Right lobe of liver (tissue), 6 donors: ENCODE measurements around the gene CR1L. TPM values are rescaled to one million over a fixed set of nuclear protein-coding genes. Genes with fewer than 3 reads are reported as not detected.
A peak's percentile ranks its signal among the peaks of the same experiment; 100 is the strongest.
"Not testable (repeated sequence)": the region's sequence is repeated elsewhere in the genome, so short reads cannot be mapped to it uniquely, and the experiment has no call there.

Experiments
- ATAC-seq, 4 donors: fragments of 200-7000 bp; cut with Tn5 transposase; one replicate each; pipeline ENCODE4 v1.9.1; 2020; ENCODE audit warnings: mild to moderate bottlenecking in 4 of 4, moderate library complexity in 4 of 4
- DNase-seq, 3 donors: peaks; one replicate each; pipeline ENCODE4 v3.0.0-alpha.2; 2020
- H3K27ac ChIP-seq, 3 donors: fragments of 200-600 bp; one replicate each; pipeline ENCODE4 v1.8.0; 2022
- H3K27me3 ChIP-seq, 2 donors: fragments of 200-600 bp; one replicate each; pipeline ENCODE4 v1.8.0; 2022
- H3K36me3 ChIP-seq, 4 donors: fragments of 200-600 bp; sonication (generic) in 1 of 4; one replicate each; pipeline versions ENCODE4 v1.5.1 to v1.8.0; 2017 to 2022; ENCODE audit warnings: control low read depth in 1 of 4
- H3K4me1 ChIP-seq, 4 donors: fragments of 200-600 bp; sonication (generic) in 1 of 4; one replicate each; pipeline versions ENCODE4 v1.5.1 to v1.8.0; 2017 to 2022; ENCODE audit warnings: control low read depth in 1 of 4
- H3K4me3 ChIP-seq, 3 donors: fragments of 200-600 bp; one replicate each; pipeline ENCODE4 v1.8.0; 2022
- H3K9me3 ChIP-seq, 4 donors: fragments of 200-600 bp; sonication (generic) in 1 of 4; one replicate each; pipeline versions ENCODE4 v1.5.1 to v1.8.0; 2017 to 2022; ENCODE audit warnings: control low read depth in 1 of 4
- POLR2A ChIP-seq: fragments of 450-650 bp; IDR thresholded peaks from one replicate; pipeline ENCODE4 v1.6.1; 2017; ENCODE audit warnings: antibody characterized with exemption, mild to moderate bottlenecking
- WGBS: methylation state at CpG from one replicate; pipeline ENCODE4 v1.1.6; 2018; ENCODE audit warnings: low coverage, low lambda C conversion rate; ENCODE audit not compliant: insufficient coverage; ENCODE audit errors: missing lambda C conversion rate; 5-methylcytosine and 5-hydroxymethylcytosine counted together
- intact Hi-C, 2 donors: fragments of 100-400 bp; cut with DNase I; formaldehyde crosslinking; loops; one replicate each; pipeline versions ENCODE4 v1.11.2 to v1.14.1; 2022
- total RNA-seq, 6 experiments: library from RNA; depleted of rRNA in 2 of 6; stranded (reverse); fragments of >200 nt in 2 of 6; fragmentation: NEBNext Ultra II Directional in 3 of 6; extraction: Animal tissue kit (Norgen Biotek cat#: 25700) in 3 of 6; gene quantifications; one replicate each; pipeline versions ENCODE4 v1.1.0 to v1.2.4, GENCODE V29; 2016 to 2023
- TF ChIP-seq, protein P1 (sequence below), 4 donors: fragments of 200-600 bp in 3 of 4; fragments of 450-650 bp in 1 of 4; IDR thresholded peaks; one replicate each; pipeline versions ENCODE4 v1.5.1 to v1.8.0; 2016 to 2022; ENCODE audit warnings: antibody characterized with exemption in 4 of 4, mild to moderate bottlenecking in 2 of 4
- donor health status: DM: no; HTN: yes; CAD: no.
- donor health status: DM: no; HTN: no; CAD: no.
- donor health status: DM: no; HTN: no; CAD: no.
- donor health status: DM: no; HTN: yes; CAD: no.
- donor health status: DM: no; HTN: yes; CAD: no.

CR1L gene
- total RNA-seq, 6 experiments from 2014 or later = 0.12 to 1.2 (median 0.49) TPM; not detected in 1

DNA sequence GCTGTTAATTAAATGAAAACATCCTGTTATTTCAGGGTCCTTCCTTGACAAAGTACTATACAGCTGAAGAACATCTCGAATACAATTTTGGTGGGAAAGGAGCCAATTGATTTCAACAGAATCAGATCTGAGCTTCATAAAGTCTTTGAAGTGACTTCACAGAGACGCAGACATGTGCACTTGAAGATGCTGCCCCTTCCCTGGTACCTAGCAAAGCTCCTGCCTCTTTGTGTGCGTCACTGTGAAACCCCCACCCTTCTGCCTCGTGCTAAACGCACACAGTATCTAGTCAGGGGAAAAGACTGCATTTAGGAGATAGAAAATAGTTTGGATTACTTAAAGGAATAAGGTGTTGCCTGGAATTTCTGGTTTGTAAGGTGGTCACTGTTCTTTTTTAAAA is 5.6 kb upstream of the CR1L start:
- 36% methylated on average over 5 of the region's 5 CpGs for WGBS
- H3K4me3 ChIP-seq, ATAC-seq, H3K4me1 ChIP-seq, DNase-seq, H3K9me3 ChIP-seq, H3K36me3 ChIP-seq, H3K27me3 ChIP-seq, intact Hi-C loops, H3K27ac ChIP-seq: not testable (repeated sequence)

DNA sequence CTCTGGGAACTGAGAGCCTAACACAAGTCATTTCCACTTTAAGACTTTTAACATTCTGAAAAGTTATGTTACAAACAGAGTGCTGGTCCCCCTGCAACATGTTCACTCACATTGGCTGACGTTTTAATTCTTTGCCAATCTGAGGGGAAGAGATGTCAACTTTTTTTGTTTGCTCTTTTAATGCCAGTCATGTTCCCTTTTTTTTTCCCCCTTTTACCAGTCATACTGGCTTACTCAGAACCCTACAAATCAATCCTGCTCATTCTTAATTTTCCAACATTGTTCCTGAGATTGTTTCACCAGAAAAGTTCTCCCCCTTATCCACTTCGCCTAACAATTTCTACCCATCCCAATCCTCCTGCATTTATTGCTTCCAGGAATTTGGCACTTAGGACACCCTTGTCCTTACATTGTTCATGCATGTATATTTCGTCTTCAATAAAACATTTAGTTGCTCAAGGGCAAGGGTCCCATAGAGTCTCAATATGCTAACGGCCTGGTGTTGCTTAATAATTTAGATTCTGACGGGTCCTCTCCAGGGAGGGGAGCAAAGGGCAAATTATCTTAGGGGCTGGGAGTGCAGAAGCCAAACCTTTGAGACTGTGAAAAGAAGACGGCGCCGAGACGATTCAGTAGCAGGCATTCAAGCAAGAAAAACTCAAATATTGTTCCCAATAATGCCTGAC is 624 bp upstream of the CR1L start:
- 37% methylated on average over 9 of the region's 9 CpGs for WGBS
- no peak for DNase-seq
- Histone ChIP-seq H3K27me3 (no peaks in the 10 kb centered on the region), H3K9me3 (no peaks in the 10 kb centered on the region), H3K27ac (no peak overlapping the region), H3K4me1 (peaks cover 0 to 5% (median 0%) of the 10 kb centered on the region in 4 donors), H3K4me3 (peak overlapping the region; percentile 53 to 61 (median 56)), H3K36me3 (no peaks in the 10 kb centered on the region)
- TF ChIP-seq, protein P1, sequence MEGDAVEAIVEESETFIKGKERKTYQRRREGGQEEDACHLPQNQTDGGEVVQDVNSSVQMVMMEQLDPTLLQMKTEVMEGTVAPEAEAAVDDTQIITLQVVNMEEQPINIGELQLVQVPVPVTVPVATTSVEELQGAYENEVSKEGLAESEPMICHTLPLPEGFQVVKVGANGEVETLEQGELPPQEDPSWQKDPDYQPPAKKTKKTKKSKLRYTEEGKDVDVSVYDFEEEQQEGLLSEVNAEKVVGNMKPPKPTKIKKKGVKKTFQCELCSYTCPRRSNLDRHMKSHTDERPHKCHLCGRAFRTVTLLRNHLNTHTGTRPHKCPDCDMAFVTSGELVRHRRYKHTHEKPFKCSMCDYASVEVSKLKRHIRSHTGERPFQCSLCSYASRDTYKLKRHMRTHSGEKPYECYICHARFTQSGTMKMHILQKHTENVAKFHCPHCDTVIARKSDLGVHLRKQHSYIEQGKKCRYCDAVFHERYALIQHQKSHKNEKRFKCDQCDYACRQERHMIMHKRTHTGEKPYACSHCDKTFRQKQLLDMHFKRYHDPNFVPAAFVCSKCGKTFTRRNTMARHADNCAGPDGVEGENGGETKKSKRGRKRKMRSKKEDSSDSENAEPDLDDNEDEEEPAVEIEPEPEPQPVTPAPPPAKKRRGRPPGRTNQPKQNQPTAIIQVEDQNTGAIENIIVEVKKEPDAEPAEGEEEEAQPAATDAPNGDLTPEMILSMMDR (IDR thresholded peaks at IDR 0.05) = no peak
- no peak for TF ChIP-seq POLR2A
- intact Hi-C loops = no loop called here
- no peak for ATAC-seq

DNA sequence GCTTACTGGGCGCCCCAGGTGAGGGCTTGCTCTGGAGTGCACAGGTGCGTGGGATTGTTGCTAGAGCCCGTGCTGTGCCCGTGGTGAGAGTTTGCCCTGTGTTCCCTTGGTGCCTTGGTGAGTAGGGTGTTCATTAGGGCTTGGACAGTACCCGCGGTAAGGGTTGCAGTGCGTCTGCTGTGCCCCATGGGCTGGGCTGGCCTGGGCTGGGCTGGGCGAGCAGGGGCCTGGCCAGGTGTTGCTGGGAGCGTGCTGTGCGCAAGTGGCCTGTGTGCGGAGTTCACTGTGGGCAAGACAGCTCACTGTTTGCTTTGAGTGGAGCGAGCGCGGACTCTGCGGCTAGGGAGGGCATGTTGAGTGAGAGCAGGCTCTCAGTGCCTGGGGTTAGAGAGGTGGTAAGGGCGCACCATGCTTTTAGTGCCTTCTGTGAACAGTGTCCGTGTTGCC is 725 bp downstream of the CR1L start:
- Histone ChIP-seq H3K27me3 (no peaks in the 10 kb centered on the region), H3K4me3 (peak overlapping the region; percentile 53 to 61 (median 56)), H3K4me1 (peaks cover 0 to 5% (median 0%) of the 10 kb centered on the region in 4 donors), H3K27ac (no peak overlapping the region), H3K36me3 (no peaks in the 10 kb centered on the region), H3K9me3 (no peaks in the 10 kb centered on the region)
- intact Hi-C loops = no loop called here
- peak; percentile 10 to 31 (median 15) for ATAC-seq
- WGBS = 78% methylated on average over 9 of the region's 17 CpGs
- no peak for DNase-seq
- TF ChIP-seq, protein P1 (IDR thresholded peaks at IDR 0.05) = no peak
- no peak for TF ChIP-seq POLR2A

DNA sequence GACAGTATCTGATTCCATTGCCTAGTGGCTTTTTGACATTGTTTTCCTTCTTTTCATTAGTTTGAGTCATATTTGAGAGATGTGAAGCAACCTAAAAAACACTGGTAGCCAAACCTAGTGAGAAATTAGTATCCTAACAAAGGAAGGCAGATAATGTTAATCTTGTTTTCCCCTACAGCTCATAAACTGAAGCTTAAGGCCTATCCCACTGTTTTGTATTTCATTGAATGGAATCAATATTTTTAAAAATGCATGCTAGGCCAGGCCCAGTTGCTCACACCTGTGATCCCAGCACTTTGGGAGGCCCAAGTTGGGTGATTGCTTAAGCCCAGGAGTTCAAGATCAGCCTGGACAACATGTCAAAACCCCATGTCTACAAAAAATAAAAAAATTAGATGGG is 1.2 kb downstream of the CR1L start:
- no peaks in the 10 kb centered on the region for H3K27me3 ChIP-seq
- no peaks in the 10 kb centered on the region for H3K9me3 ChIP-seq
- peaks cover 0 to 5% (median 0%) of the 10 kb centered on the region in 4 donors for H3K4me1 ChIP-seq
- no peak overlapping the region for H3K27ac ChIP-seq
- H3K4me3 ChIP-seq = no peak overlapping the region
- H3K36me3 ChIP-seq = no peaks in the 10 kb centered on the region
- no peak for TF ChIP-seq POLR2A
- TF ChIP-seq, protein P1 (IDR thresholded peaks at IDR 0.05) = no peak
- no peak for ATAC-seq
- DNase-seq = no peak
- intact Hi-C loops = no loop called here

DNA sequence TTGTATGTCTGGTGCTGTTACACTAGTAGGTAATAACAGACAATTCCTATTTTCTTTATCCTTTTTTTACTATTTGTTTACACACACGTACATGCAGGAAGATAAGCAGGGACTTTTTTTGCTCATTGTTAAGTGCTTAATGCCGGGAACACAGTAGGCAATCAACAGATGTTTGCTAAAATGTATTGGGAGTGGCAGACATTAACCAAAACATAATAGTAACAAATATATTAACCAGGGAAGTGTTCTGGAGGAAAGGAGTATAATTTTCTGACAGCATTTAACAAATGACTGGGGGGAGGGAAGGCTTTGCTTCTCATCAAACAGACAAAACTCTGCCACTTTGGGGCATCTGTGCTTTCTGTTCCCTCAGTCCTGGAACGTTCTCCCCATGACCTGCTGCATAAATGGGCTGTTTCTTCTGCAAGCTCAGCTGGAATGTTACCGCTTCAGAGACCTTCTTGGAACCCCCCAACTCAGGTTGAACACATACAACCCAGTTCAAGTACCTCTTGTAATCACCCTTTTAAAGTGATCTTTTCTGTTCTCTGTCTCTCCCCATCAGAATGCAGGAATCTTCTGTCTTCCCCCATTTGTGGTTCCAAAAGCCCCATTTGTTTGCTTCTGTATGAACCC is 2.1 kb downstream of the CR1L start:
- intact Hi-C loops = no loop called here
- Histone ChIP-seq H3K36me3 (no peaks in the 10 kb centered on the region), H3K27me3 (no peaks in the 10 kb centered on the region), H3K4me3 (no peak overlapping the region), H3K27ac (no peak overlapping the region), H3K4me1 (peaks cover 0 to 5% (median 0%) of the 10 kb centered on the region in 4 donors), H3K9me3 (no peaks in the 10 kb centered on the region)
- TF ChIP-seq POLR2A = no peak
- TF ChIP-seq, protein P1 (IDR thresholded peaks at IDR 0.05) = no peak
- ATAC-seq = no peak
- WGBS = 69% methylated on average over 4 of the region's 4 CpGs
- DNase-seq = no peak
